ENCODE measurements around the gene CAT.

CAT gene

DNA sequence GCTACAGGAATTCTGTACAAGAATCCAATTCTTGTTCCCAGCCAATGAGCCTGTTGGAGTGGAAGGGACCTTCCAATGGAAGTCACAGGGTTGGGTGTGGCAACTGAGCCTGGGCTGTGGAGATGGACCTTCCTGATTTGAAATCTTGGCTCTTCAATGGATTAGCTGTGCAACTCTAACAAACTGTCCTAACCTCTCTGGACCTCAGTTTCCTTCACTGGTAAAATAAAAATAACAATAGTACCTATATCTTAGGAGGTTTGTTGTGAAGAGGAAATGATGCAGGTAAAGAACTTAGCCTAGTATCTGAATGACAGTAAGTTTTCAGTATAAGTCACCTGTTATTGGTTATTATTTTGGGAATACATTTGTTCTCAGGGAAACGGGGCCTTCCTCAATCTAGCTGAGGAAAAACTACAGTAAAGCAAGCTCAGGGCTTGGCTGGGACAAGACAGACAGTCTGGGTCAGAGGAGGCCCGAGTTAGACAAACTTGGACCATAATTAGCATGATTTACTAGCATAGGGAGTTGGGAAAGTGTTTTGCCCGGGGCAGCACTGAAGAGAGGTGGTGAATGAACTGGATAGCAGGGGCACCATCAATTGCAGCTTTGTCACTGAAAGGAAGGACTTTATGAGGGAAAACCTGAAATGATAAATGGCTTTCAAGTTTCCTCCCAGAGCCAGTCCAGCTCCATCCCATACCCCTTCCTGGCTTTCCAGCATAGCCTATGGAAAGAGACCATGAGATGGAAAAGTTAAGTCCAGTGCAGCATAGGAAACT lies 61.2 kb downstream of the CAT start:
- no peak for DNase-seq

DNA sequence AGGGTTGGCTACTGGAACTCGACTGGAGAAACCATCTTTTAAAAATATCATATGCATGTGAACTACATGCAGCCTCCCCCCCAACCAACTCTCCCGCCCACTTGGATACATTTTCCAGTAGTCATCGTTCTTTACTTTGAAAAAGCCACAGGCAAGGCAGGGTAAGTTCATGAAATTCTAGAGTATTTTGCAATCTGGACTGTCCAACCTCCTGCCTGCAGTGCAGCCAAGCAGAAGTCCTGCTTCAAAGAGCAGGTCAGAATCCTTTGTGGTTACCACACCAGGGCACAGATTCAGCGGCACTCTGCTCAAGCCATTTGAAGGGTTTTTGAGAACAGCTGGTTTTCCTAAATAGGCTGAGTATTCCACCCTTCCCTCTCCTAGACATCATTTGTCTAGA lies 62.8 kb downstream of the CAT start:
- DNase-seq: no peak

DNA sequence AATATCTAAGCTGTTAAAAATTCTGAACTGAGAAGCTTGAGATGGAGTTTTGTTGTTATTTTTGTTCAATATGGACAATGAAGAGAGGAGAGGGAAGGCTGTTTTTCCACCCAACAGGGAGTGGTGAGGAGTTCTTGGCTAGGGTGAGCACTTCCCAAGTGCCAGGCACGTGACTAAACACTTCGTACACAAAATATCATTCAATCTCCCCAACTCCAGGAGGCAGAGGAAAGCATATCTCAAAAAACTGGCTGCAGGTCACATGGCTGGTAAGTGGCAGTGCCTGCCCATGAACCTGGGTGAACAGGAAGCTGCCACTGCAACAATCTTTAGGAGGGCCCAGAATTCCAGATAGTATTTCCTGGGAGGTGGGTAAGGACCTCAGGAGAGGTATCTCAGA lies 63.2 kb downstream of the CAT start:
- no peak for DNase-seq

DNA sequence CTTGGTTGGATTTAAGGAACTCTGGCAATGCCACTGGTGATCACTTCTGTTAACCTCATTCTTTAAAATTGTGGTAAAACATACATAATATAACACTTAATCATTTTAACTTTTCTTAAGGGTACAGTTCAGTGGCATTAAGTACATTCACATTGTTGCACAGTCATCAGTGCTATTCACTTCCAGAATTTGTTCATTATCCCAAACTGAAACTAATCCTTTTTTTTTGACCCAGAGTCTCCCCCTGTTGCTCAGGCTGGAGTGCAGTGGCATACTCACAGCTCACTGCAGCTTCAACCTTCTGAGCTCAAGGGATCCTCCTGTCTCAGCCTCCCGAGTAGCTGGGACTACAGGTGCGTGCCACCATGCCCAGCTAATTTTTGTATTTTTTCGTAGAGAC lies 64.2 kb downstream of the CAT start:
- DNase-seq: no peak

DNA sequence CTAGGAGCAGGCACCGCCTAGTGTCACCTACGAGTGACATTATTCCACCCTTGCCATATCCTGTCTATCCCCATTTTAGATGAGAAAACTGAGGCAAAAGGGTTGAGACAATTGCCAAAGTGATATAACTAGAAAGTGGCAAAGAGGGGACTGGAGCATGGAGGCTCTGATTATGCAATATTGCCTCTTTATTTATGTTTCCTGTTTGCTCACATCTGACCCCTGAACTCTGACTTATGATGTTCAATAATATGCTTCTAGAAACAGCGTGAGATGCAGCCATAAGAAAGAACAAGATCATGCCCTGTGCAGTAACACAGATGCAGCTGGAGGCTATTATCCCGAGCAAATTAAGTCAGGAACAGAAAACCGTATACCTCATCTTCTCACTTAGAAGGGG lies 67.1 kb downstream of the CAT start:
- DNase-seq: no peak

DNA sequence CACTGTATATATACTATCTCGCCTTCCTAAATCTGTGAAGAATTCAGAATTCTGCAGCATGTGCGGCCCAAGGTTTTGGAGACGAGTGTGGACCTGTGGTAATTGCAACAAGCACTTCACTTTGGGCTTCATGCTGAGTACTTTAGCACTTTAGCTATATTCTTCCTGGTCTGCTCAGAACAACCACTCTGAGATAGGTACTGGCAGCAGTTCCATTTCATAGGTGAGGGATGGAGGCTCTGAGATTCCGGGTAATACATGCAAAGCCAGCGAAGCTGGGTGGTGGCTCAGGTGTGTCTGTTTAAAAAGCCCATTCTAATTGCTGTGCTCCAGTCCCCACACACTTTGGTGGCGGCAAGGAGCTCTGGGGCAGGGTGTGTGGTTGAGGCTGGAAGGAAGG lies 68.4 kb downstream of the CAT start:
- no peak for DNase-seq

DNA sequence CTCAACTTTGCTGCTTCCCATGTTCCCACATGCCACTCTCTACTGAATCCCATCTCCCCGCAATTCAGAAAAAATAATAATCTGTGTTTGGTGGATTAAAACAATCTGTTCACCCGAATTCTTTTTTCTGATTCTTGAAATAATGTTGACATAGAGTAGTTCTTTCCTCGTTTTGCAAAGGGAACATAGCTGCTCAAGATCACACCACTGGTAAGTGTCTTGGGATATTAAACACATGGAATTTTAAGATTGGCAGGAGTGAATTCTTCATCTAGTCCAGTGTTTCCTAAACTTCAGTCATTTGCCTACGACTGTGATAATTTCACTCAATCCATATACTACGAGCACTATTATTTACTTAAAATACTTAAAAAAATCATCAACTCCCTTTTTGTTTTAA lies 68.9 kb downstream of the CAT start:
- no peak for DNase-seq

DNA sequence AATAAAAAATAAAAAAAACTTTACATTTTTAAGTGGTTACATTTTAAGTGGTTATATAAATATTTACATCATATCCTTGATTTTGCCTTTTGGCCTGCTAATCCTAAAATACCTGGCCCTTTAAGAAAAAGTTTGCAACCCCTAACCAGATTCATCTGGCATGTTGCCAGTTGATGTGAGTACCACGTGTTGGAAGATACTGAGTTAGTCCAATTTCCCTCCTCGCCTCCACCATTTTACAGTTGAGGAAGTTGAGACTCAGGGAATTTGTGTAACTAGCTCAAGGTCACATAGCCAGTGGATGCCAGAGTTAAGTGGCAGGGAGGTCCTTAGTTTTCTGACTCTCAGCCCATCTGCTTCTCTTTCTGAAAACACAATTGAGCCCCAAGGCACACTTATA lies 69.8 kb downstream of the CAT start:
- no peak for DNase-seq

DNA sequence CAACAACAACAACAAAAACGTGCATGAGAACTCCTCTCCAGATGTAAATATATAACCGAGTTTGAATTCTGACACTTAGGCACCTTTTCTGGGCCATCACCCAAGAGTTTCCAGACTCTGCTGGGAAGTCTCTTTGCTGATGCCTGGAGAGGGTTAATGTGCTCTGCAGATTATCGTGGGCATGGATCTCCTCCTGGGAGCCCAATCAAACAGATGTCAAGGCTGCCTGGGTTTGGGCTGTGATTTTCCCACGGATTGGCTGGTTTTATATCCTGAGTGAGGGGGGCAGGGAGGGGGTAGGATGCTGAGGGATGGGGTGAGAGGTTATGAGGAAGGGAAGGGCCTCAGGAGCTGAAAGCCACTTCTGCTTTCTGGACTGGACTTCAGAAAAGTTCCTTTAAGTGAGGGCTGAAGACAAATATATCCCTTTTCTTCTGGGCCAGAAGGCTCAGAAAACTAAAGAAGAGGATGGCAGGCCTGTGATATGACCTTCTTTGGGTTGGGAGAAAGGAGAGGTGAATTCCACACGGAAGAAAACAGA lies 70.7 kb downstream of the CAT start:
- no peak for DNase-seq

DNA sequence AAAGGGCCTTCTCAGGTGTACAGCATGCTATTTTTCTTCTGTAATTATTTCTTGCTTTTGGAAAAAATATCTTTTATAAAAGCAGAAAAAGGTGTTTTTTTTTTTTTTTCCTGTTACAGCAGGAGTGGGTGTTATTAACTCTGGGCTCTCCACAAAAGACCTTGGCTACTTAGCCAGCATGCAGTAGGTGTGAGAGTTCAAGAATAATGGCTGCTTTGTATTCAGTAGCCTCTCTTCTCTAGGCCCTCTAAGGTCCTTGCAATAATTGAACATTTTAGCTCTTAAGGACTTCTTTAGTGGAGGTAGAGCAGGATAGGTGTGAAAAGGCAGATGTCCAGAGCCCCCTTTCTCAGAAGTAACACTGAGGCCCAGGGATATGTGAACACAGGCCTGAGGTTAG lies 71.5 kb downstream of the CAT start:
- no peak for DNase-seq

DNA sequence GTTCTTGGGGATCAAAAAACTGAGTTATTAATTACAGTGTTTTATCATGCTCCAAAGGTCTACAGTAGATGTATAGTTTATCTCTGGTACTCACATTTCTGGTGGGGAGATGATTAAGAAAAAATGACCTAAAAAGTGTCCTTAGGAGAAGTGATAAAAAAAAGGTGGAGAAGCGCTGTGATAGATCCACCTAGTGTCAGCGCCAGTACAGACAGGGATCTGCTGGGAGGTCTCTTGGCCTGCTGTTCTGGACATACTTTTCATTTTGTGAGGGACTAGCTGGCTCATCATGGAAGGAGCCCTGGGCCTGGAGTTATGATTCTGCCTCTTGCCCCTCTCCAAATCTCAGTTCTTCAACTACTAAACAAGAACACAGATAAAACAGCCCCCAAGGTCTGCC lies 71.9 kb downstream of the CAT start:
- DNase-seq: no peak

DNA sequence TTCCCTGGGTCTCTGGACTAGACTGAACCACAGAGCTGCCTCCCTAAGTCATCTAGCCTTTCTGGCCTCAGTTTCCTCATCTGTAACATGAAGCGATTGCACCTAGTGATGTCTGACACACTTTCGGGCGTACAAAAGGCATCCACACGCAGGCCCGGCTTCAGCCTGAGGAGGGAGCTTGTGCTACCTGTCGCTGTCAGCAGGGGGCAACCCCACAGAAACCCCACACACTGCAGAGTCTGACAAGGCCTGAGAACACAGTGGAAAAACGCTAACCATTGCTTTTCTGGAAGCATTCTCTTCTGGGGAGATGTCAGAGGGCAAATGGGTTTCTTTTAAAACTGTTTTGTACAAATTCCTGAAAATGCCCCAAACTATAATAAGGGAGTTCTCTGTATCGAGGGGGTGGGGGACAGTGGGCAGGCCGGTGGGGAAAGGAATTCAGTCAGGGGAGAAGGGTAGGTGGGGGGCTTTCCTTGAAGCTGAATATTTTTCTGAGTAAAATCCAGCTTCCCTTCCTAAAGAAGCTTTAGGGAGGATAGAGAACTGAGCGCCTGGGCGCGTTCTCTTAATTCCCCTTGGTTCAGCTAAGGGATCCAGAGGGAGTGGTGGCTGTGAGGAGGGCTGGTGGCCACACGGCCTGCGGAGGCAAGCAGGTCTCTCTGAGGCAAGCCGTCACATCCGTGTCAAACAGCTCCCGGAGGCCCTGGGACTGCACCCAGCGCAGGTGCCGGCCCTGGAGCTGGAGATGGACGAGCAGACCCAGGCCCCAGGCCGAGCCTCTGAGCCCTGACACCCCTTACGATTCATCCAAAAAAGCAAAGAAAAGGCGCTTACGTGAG lies 74.3 kb downstream of the CAT start:
- peak in 6 of 14 donors; percentile 13 to 64 (median 30) for DNase-seq

DNA sequence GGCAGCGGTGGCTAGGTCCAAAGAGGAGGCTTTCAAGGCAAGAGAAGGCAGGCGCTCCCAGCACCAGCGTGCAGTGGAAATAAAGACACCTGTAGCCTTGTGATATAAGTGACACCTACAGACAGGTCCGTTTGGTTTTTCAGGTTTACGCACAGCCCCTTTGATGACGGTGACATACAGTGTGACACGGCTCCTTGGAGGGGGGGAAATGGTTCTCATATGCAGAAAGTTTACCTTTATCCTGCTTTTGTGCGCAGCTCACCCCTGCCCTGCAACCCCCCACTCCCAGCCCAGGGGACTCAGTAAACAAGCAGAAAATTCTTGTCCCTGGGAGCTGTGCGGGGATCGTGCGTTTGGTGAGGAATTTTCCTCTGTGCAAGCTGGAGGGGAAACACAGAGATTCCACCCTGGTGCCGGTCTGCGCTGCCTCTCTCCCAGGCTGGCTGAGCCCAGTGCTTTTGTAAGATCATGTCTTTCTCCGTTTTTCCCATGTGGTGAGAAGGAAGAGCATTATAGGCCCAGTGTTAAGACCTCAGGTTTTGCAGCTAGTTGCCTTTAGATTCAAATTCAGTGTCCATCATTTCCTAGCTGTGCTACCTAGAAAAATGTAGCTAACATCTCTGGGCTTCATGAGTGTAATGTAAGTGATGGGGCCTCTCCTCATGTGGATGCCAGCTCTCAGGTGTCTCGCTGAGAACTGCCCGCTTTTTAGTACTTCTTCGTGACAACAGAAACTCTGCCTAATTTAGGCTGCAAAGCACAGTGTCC lies 75.1 kb downstream of the CAT start, which contains the start of gene ELF5:
Gene ELF5, minus strand, starts transcription at position 113 of the 768 bp plus-strand sequence. CDS start 8,045 bp downstream, outside the sequence.
- DNase-seq: no peak

DNA sequence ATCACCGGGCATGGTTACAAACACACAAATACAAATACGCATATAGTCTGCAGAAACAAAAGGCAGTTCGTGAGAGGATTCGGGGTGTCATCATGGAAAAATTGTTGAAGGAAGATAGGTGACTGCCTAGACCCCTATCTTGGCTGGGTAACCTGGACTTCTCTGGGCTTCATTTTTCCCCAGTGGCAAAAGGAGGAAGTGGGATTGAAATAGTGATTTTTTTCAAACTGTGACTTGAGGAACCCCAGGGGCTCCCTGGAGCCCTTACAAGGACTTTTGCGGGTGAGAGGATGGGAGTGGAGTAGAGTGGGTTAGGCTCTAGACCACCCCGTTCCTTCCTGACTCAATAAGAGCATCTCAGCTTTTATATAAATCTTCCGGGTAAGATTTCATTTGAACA lies 75.9 kb downstream of the CAT start:
- no peak for DNase-seq

DNA sequence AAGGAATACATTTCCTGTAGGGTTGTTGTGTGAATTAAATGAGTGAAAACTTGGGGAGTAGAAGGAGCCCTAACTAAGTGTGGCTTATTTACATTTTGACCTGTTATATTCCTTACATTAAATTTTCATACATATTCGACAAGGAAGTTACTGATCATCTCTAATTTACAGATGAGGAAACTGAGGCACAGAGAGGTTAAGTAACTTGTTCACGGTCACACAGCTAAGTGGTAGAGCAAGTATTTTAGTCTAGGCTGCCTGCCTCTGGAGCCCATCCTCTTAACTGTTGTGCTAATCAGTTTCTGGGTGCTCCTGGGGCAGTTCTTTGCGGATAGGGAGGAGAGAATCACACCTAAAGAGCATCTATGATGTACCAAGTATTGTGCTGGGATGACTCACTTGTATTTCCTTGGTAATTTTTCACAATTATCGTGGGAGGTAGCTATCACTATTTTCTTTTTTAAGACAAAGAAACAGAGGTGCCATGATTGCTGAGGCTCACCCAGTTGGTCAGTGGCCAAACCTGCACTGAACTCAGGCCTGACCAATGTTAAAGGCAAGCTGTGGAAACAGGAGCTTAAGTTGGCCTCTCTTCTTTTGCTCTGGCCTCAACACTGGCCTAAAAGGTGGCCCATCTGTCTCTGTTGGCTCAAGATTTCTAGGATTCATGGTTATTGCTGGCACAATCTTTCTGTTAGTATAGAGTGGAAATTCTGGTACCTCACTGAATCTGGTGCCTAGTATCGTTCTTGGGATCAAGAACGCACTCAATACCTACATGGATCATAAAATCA lies 77.7 kb downstream of the CAT start:
- no peak for DNase-seq

DNA sequence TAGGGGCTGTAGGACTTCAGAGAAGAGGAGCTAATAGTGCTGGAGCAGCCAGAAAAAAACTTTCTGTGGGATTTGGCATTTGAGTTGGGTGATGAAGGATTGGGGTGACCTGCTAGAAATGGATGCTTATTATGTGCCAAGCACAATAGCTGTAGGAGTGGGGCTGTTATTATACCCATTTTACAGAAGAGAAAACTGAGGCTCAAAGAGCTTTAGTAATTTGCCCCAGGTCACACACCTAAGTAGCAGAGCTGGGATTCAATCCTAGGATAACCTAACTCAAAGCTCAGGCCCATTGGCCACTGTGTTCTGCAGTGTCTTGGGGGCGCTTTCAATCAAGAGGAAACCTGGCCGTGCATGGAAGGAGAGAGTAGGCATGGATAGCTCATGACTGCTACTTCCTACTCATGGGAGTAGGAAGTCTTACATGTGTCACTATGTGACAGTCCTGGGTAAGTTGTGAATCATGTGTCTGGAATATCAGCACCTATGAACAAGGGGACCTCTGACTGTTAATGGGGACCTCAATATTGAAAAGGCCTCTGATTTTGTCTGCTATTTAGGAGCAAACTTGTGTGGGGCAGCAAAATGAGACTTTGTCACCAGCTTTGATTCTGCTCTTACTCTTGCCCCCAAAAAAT lies 81.0 kb downstream of the CAT start:
- no peak for DNase-seq

DNA sequence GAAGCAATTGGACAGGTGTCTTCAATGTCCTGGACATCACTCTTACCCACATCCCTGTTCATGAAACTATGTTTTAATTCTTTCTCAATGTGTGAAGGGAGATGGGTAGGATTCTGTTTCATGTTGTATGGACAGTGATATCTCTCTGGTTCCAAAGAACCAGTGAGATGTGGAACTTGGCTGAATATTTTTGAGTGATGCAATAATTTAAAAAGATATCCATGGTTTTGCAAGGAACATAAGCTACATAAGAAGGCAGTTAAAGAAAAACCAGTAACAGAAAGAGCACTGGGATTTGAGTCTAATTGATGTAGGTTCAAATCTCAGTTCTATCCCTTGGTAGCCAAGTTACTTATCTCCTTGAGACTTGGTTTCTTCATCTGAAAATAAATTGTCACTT lies 82.5 kb downstream of the CAT start:
- DNase-seq: no peak
